H1 (cell line): ENCODE data around the gene ZNF846. TPM values are rescaled to one million over a fixed set of nuclear protein-coding genes. Genes with fewer than 3 reads are reported as not detected.

Experiments
- CTCF ChIA-PET: fragments of 300-600 bp; sonication (Branson Sonifier 250); formaldehyde crosslinking; loops from one replicate; lab custom pipeline; 2021; ENCODE audit not compliant: partially characterized antibody; lab: Charles Lee
- POLR2A ChIA-PET: fragments of 300-600 bp; sonication (Branson Sonifier 250); formaldehyde crosslinking; loops from one replicate; lab custom pipeline; 2021; ENCODE audit warnings: inconsistent platforms; ENCODE audit not compliant: partially characterized antibody; lab: Charles Lee
- DNase-seq, 2 experiments: peaks; one replicate each; pipeline versions ENCODE4 v3.0.0 to v3.0.0-alpha.2; 2010 to 2022; ENCODE audit warnings: low spot score in 2 of 2, low read depth in 1 of 2, mixed read lengths in 1 of 2
- FAIRE-seq: peaks from 2 replicates; lab custom pipeline; 2011; peaks lifted over from hg19 to GRCh38; lab: Jason Lieb, UNC
- H2AFZ ChIP-seq: 2 replicates; pipeline ENCODE4 v1.8.1; 2012; ENCODE audit warnings: low read length, inconsistent platforms
- H2AK5ac ChIP-seq: 2 replicates; pipeline ENCODE4 v1.6.1; 2013; ENCODE audit warnings: low read depth, low read length
- H2BK120ac ChIP-seq: replicated peaks from 2 replicates; pipeline ENCODE3; 2013; ENCODE audit warnings: low read depth, low read length, inconsistent platforms
- H2BK12ac ChIP-seq: 2 replicates; pipeline ENCODE4 v1.6.1; 2013; ENCODE audit warnings: low read depth, low read length
- H2BK15ac ChIP-seq: 2 replicates; pipeline ENCODE4 v1.6.1; 2013; ENCODE audit warnings: low read length
- H2BK20ac ChIP-seq: 2 replicates; pipeline ENCODE4 v1.6.1; 2013; ENCODE audit warnings: low read length
- H2BK5ac ChIP-seq: 2 replicates; pipeline ENCODE4 v1.6.1; 2013; ENCODE audit warnings: low read depth, low read length
- H3K14ac ChIP-seq: 2 replicates; pipeline ENCODE4 v1.6.1; 2013; ENCODE audit warnings: inconsistent platforms; ENCODE audit not compliant: insufficient read length
- H3K18ac ChIP-seq: 2 replicates; pipeline ENCODE4 v1.6.1; 2013; ENCODE audit warnings: low read length; ENCODE audit errors: extremely low read depth
- H3K23ac ChIP-seq: 2 replicates; pipeline ENCODE4 v1.6.1; 2013; ENCODE audit warnings: inconsistent platforms; ENCODE audit not compliant: insufficient read length
- H3K23me2 ChIP-seq: 2 replicates; pipeline ENCODE4 v1.6.1; 2013; ENCODE audit warnings: low read depth, low read length
- H3K27ac ChIP-seq: 2 replicates; pipeline ENCODE4 v1.6.1; 2011; ENCODE audit warnings: low read depth, low read length, inconsistent platforms
- H3K27me3 ChIP-seq, 4 experiments: replicated peaks in 1 of 4; 1 replicate in 1 of 4; 2 replicates in 3 of 4; pipeline versions ENCODE4 v1.6.1 to v1.8.1; 2011 to 2013; ENCODE audit warnings: low read length in 3 of 4, mild to moderate bottlenecking in 3 of 4, inconsistent platforms in 2 of 4, mixed read lengths in 2 of 4, moderate library complexity in 1 of 4; ENCODE audit not compliant: control insufficient read depth in 3 of 4, insufficient read depth in 3 of 4; ENCODE audit errors: extremely low read depth in 1 of 4
- H3K36me3 ChIP-seq, 4 experiments: 2 replicates each; pipeline versions ENCODE4 v1.6.1 to v1.8.1; 2011 to 2013; ENCODE audit warnings: mild to moderate bottlenecking in 4 of 4, low read length in 3 of 4, moderate library complexity in 2 of 4, control low read depth in 1 of 4, inconsistent platforms in 1 of 4; ENCODE audit not compliant: insufficient read depth in 4 of 4, control insufficient read depth in 2 of 4
- H3K4ac ChIP-seq: replicated peaks from 2 replicates; pipeline ENCODE3; 2013; ENCODE audit warnings: low read length, low read depth, mixed read lengths, inconsistent platforms; ENCODE audit not compliant: insufficient read length
- H3K4me1 ChIP-seq, 4 experiments: replicated peaks in 1 of 4; 1 replicate in 1 of 4; 2 replicates in 3 of 4; pipeline versions ENCODE4 v1.6.1 to v1.8.1; 2011 to 2013; ENCODE audit warnings: low read length in 3 of 4, inconsistent platforms in 2 of 4, mixed read lengths in 1 of 4; ENCODE audit not compliant: insufficient read depth in 4 of 4, control insufficient read depth in 3 of 4
- H3K4me2 ChIP-seq, 2 experiments: 2 replicates each; pipeline versions ENCODE4 v1.6.1 to v1.8.1; 2011 to 2013; ENCODE audit warnings: low read depth in 2 of 2, low read length in 2 of 2, control low read depth in 1 of 2, inconsistent platforms in 1 of 2, mild to moderate bottlenecking in 1 of 2; ENCODE audit not compliant: insufficient read depth in 1 of 2
- H3K4me3 ChIP-seq, 4 experiments: fragments of 200-600, 300-600 bp in 1 of 4; sonication (generic), shearing (Covaris generic), sonication (Bioruptor Twin) in 1 of 4; 2 replicates each; pipeline versions ENCODE4 v1.5.1 to v1.8.1; 2011 to 2016; ENCODE audit warnings: low read length in 4 of 4, low read depth in 3 of 4, control low read depth in 2 of 4, inconsistent platforms in 2 of 4, mild to moderate bottlenecking in 2 of 4, mixed read lengths in 1 of 4, moderate library complexity in 1 of 4; ENCODE audit not compliant: insufficient read depth in 2 of 4; ENCODE audit errors: extremely low read depth in 1 of 4
- H3K56ac ChIP-seq: replicated peaks from 2 replicates; pipeline ENCODE3; 2013; ENCODE audit warnings: low read depth, mild to moderate bottlenecking, mixed read lengths, low read length, inconsistent platforms; ENCODE audit not compliant: insufficient read length
- H3K79me1 ChIP-seq: 2 replicates; pipeline ENCODE4 v1.6.1; 2013; ENCODE audit warnings: low read depth, low read length, control low read depth
- H3K79me2 ChIP-seq, 2 experiments: 2 replicates each; pipeline versions ENCODE4 v1.6.1 to v1.8.1; 2012 to 2013; ENCODE audit warnings: low read length in 2 of 2, mild to moderate bottlenecking in 2 of 2, inconsistent platforms in 1 of 2; ENCODE audit not compliant: insufficient read depth in 2 of 2, control insufficient read depth in 1 of 2
- H3K9ac ChIP-seq, 4 experiments: replicated peaks in 1 of 4; 1 replicate in 1 of 4; 2 replicates in 3 of 4; pipeline versions ENCODE4 v1.6.1 to v1.8.1; 2011 to 2013; ENCODE audit warnings: low read depth in 3 of 4, low read length in 3 of 4, control low read depth in 2 of 4, mild to moderate bottlenecking in 2 of 4, moderate library complexity in 2 of 4, inconsistent platforms in 1 of 4; ENCODE audit errors: extremely low read depth in 1 of 4
- H3K9me3 ChIP-seq, 2 experiments: 2 replicates each; pipeline versions ENCODE4 v1.6.1 to v1.8.1; 2012 to 2013; ENCODE audit warnings: mild to moderate bottlenecking in 2 of 2, moderate library complexity in 2 of 2, control low read depth in 1 of 2, inconsistent platforms in 1 of 2, low read depth in 1 of 2, low read length in 1 of 2, mixed read lengths in 1 of 2; ENCODE audit not compliant: insufficient read depth in 2 of 2
- H4K20me1 ChIP-seq, 2 experiments: replicated peaks in 1 of 2; 2 replicates each; pipeline versions ENCODE3 to v1.8.1; 2011 to 2013; ENCODE audit warnings: inconsistent platforms in 2 of 2, low read length in 2 of 2, mild to moderate bottlenecking in 1 of 2; ENCODE audit not compliant: insufficient read depth in 2 of 2, control insufficient read depth in 1 of 2
- H4K5ac ChIP-seq: 2 replicates; pipeline ENCODE4 v1.6.1; 2013; ENCODE audit warnings: low read length, low read depth, mixed read lengths, inconsistent platforms; ENCODE audit not compliant: insufficient read length
- H4K8ac ChIP-seq: 2 replicates; pipeline ENCODE4 v1.8.0; 2013; ENCODE audit warnings: mild to moderate bottlenecking, moderate library complexity, low read length, inconsistent platforms; ENCODE audit not compliant: insufficient read depth; ENCODE audit errors: extremely low read depth
- H4K91ac ChIP-seq: replicated peaks from 2 replicates; pipeline ENCODE3; 2013; ENCODE audit warnings: low read length, mixed read lengths, inconsistent platforms; ENCODE audit not compliant: insufficient read length
- ASH2L ChIP-seq: fragments of 200-600, 300-600 bp; sonication (generic); IDR thresholded peaks from one replicate; pipeline ENCODE4 v1.7.1; 2017; ENCODE audit warnings: low read length
- ATF3 ChIP-seq: IDR thresholded peaks from 2 replicates; pipeline ENCODE4 v1.6.1; 2011; ENCODE audit warnings: low read depth, mild to moderate bottlenecking, low read length; ENCODE audit not compliant: insufficient read depth
- NANOG ChIP-seq: IDR thresholded peaks from 2 replicates; pipeline ENCODE4 v1.6.1; 2011; ENCODE audit warnings: low read length, low read depth, mild to moderate bottlenecking, inconsistent platforms; ENCODE audit not compliant: insufficient read depth, poor library complexity, severe bottlenecking
- SRF ChIP-seq: IDR thresholded peaks from 2 replicates; pipeline ENCODE4 v1.6.1; 2011; ENCODE audit warnings: mild to moderate bottlenecking, low read depth, low read length, moderate library complexity
- TAF7 ChIP-seq: optimal IDR thresholded peaks from 2 replicates; pipeline ENCODE3; 2011; ENCODE audit warnings: low read depth, mild to moderate bottlenecking, inconsistent platforms, low read length, moderate library complexity, borderline replicate concordance
- WGBS, 2 experiments: shearing (Covaris generic) in 1 of 2; methylation state at CpG; one replicate each; pipeline versions ENCODE4 v1.1.6 to v1.1.7; 2013 to 2015; ENCODE audit warnings: low lambda C conversion rate in 2 of 2, mixed read lengths in 2 of 2, inconsistent platforms in 1 of 2, low coverage in 1 of 2, missing lambda C conversion rate in 1 of 2; ENCODE audit not compliant: insufficient replicate concordance in 2 of 2, insufficient coverage in 1 of 2, insufficient read length in 1 of 2; ENCODE audit errors: extremely low coverage in 1 of 2, missing lambda C conversion rate in 1 of 2; 5-methylcytosine and 5-hydroxymethylcytosine counted together
- polyA plus RNA-seq, 7 experiments: library from polyadenylated mRNA; depleted of rRNA in 3 of 7; stranded (reverse) in 5 of 7; unstranded in 2 of 7; fragments of >200 nt in 5 of 7; fragments of 200-250 nt in 2 of 7; gene quantifications; 1 replicate in 5 of 7; 2 replicates in 1 of 7; 4 replicates in 1 of 7; pipeline versions ENCODE4 v1.2.1 to v1.2.3, GENCODE V29; 2011 to 2013; ENCODE audit warnings: missing spikeins in 2 of 7, mixed read lengths in 2 of 7
- total RNA-seq: library from RNA; stranded (reverse); fragmentation: NEBNext Ultra II Directional; extraction: Animal tissue kit (Norgen Biotek cat#: 25700); gene quantifications from 2 replicates; pipeline ENCODE4 v1.2.1, GENCODE V29; 2021

ZNF846 gene
- total and polyA plus RNA-seq, 2 of the 8 experiments (the other 6 are each of a cell fraction or from before 2014, with no cell fraction given) = 4.5 to 9.0 TPM

- Histone ChIP-seq H2AFZ (no peak overlapping the region), H3K79me2 (peaks cover 0 to 13% of the 10 kb centered on the region in 2 experiments; a peak in 2 of 4 replicates), H4K20me1 (peaks cover 0 to 1% of the 10 kb centered on the region in 2 experiments), H3K9me3 (0 out of 4 replicates have a peak, but pooled peaks cover 2 to 5% of the 10 kb centered on the region in 2 experiments), H2AK5ac (no peak overlapping the region), H3K9ac (no peak overlapping the region), H2BK15ac (no peak overlapping the region), H2BK20ac (no peak overlapping the region), H3K4me2 (no peak overlapping the region), H3K23ac (no peak overlapping the region), H3K4me3 (no peak overlapping the region), H4K91ac (no peak overlapping the region), H3K79me1 (no peaks in the 10 kb centered on the region; the same call in 1 of the 2 replicates), H4K5ac (no peak overlapping the region), H3K36me3 (peaks cover 7 to 23% (median 15%) of the 10 kb centered on the region in 4 experiments), H3K27ac (no peak overlapping the region), H3K56ac (no peak overlapping the region), H2BK12ac (no peak overlapping the region), H3K18ac (no peak overlapping the region), H2BK5ac (no peak overlapping the region), H3K23me2 (no peaks in the 10 kb centered on the region), H4K8ac (no peak overlapping the region), H3K4me1 (no peaks in the 10 kb centered on the region), H3K4ac (no peak overlapping the region), H3K27me3 (no peaks in the 10 kb centered on the region), H3K14ac (no peak overlapping the region), H2BK120ac (no peak overlapping the region)
- FAIRE-seq (no peak), DNase-seq (no peak)
- POLR2A ChIA-PET = interaction anchor here (0.6 kb wide), 1 partner anchor 42 kb away, joined by 3 read pairs; the partner anchor contains the start of gene ZNF846
- no peak for TF ChIP-seq ASH2L
- TF ChIP-seq NANOG = no peak
- TF ChIP-seq ATF3 = no peak
- no peak for TF ChIP-seq TAF7
- TF ChIP-seq SRF = no peak
- WGBS, 2 experiments = 95% methylated on average over 21 of the region's 21 CpGs; no CpG with 5 or more reads in 1 of the 2 experiments
- CTCF ChIA-PET = no interaction called here
Observed at GRCh38 chr19:9811139-9811538, 42.6 kb upstream of the ZNF846 start.
